Measurements from ENCODE around the gene ZNF343.

DNA sequence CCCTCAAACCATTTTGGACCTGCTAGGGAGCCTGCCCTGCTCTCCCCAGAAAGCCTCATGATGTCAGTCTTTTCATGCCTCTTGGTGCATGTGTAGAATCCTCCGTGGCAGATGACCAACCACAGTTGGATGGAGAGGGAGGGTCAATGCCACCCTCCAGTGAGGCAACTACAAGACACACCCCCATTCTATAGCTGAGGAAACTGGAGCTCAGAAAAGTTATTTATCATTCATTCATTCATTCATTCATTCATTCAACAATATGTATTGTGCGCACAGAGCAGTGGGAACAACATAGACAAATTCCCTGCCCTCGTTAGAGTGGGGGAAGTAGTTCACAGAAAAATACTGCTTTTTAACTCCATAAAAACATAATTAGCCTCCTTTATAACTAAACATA is 54.9 kb downstream of the ZNF343 start:
- TF ChIP-seq, protein P1, sequence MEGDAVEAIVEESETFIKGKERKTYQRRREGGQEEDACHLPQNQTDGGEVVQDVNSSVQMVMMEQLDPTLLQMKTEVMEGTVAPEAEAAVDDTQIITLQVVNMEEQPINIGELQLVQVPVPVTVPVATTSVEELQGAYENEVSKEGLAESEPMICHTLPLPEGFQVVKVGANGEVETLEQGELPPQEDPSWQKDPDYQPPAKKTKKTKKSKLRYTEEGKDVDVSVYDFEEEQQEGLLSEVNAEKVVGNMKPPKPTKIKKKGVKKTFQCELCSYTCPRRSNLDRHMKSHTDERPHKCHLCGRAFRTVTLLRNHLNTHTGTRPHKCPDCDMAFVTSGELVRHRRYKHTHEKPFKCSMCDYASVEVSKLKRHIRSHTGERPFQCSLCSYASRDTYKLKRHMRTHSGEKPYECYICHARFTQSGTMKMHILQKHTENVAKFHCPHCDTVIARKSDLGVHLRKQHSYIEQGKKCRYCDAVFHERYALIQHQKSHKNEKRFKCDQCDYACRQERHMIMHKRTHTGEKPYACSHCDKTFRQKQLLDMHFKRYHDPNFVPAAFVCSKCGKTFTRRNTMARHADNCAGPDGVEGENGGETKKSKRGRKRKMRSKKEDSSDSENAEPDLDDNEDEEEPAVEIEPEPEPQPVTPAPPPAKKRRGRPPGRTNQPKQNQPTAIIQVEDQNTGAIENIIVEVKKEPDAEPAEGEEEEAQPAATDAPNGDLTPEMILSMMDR (IDR thresholded peaks at IDR 0.05; ENCODE audit: low read depth, low read length), result no peak
- no peak for TF ChIP-seq MAX (IDR thresholded peaks at IDR 0.05; ENCODE audit: low read depth, low read length)
- no peak for TF ChIP-seq POLR2A (IDR thresholded peaks at IDR 0.05; ENCODE audit: extremely low read depth, insufficient read length)
- no peak for TF ChIP-seq MYC (IDR thresholded peaks at IDR 0.05; ENCODE audit: low read depth, low read length)

All from NB4 (cell line).